Chondrocyte (in vitro differentiated cells): ENCODE data around the gene SGPL1. TPM values are rescaled to one million over a fixed set of nuclear protein-coding genes. Genes with fewer than 3 reads are reported as not detected.

Experiments used
- DNase-seq: peaks from one replicate; pipeline ENCODE4 v3.0.0; 2021; ENCODE audit warnings: mixed read lengths, low spot score
- H3K27ac Mint-ChIP-seq: one replicate; pipeline ENCODE4 v1.8.0; 2021; ENCODE audit warnings: mild to moderate bottlenecking, moderate library complexity, mixed read lengths; ENCODE audit not compliant: unreplicated experiment
- H3K27me3 Mint-ChIP-seq: 2 replicates; pipeline ENCODE4 v1.8.0; 2021; ENCODE audit warnings: low read depth, mixed read lengths
- H3K36me3 Mint-ChIP-seq: 2 replicates; pipeline ENCODE4 v1.8.0; 2021; ENCODE audit warnings: low read depth, mixed read lengths
- H3K4me1 Mint-ChIP-seq: 2 replicates; pipeline ENCODE4 v1.8.0; 2021; ENCODE audit warnings: low read depth, mild to moderate bottlenecking, mixed read lengths
- H3K4me3 Mint-ChIP-seq: one replicate; pipeline ENCODE4 v1.8.0; 2021; ENCODE audit warnings: mild to moderate bottlenecking, moderate library complexity, mixed read lengths; ENCODE audit not compliant: unreplicated experiment
- H3K9me3 Mint-ChIP-seq: 2 replicates; pipeline ENCODE4 v1.8.0; 2021; ENCODE audit warnings: low read depth, mixed read lengths
- CTCF ChIP-seq: fragments of 200-600 bp; sonication (generic); IDR thresholded peaks from 2 replicates; pipeline ENCODE4 v1.5.0; 2021; ENCODE audit warnings: antibody characterized with exemption, mild to moderate bottlenecking, moderate library complexity
- total RNA-seq: library from RNA; stranded (reverse); gene quantifications from 3 replicates; pipeline ENCODE4 v1.2.1, GENCODE V29; 2021

The SGPL1 gene
- total RNA-seq, 1 donor from 2014 or later, result 71.8 TPM

- Mint-ChIP-seq H3K4me1 (peaks cover 37% of the 10 kb centered on the region), H3K36me3 (peaks cover 18% of the 10 kb centered on the region), H3K4me3 (no peak overlapping the region), H3K9me3 (no peaks in the 10 kb centered on the region), H3K27me3 (no peaks in the 10 kb centered on the region), H3K27ac (peak overlapping the region; percentile 68)
- TF ChIP-seq CTCF, result no peak
- no peak for DNase-seq
Observed at GRCh38 chr10:70849582-70850016, 33.9 kb downstream of the SGPL1 start.

DNA sequence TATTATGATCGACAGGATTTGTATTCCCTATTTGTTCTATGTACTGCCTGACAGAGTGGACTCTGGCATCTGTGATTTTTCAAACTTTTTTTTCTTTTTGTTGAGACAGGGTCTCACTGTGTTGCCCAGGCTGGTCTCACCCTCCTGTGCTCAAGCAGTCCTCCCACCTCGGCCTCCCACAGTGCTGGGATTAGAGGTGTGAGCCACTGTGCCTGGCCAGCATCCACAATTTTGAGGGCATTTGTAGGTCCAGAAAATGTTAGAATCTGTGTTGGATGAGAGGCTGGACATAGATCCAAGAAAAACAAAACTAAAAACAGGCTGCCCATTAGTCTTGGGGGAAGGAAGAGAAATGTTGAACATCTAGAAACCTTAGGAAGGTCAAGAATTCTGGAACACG is 34.3 kb downstream of the SGPL1 start:
- Mint-ChIP-seq H3K9me3 (no peaks in the 10 kb centered on the region), H3K4me3 (no peak overlapping the region), H3K27ac (peak overlapping the region; percentile 68), H3K36me3 (peaks cover 19% of the 10 kb centered on the region), H3K27me3 (no peaks in the 10 kb centered on the region), H3K4me1 (peaks cover 37% of the 10 kb centered on the region)
- no peak for DNase-seq
- no peak for TF ChIP-seq CTCF

- H3K36me3 Mint-ChIP-seq, result peaks cover 16% of the 10 kb centered on the region
- H3K27ac Mint-ChIP-seq, result no peak overlapping the region
- no peak for DNase-seq
- H3K9me3 Mint-ChIP-seq, result no peaks in the 10 kb centered on the region
- peaks cover 32% of the 10 kb centered on the region for H3K4me1 Mint-ChIP-seq
- no peak overlapping the region for H3K4me3 Mint-ChIP-seq
- TF ChIP-seq CTCF, result no peak
- no peaks in the 10 kb centered on the region for H3K27me3 Mint-ChIP-seq
Observed at GRCh38 chr10:70851597-70852475, 36.1 kb downstream of the SGPL1 start.

DNA sequence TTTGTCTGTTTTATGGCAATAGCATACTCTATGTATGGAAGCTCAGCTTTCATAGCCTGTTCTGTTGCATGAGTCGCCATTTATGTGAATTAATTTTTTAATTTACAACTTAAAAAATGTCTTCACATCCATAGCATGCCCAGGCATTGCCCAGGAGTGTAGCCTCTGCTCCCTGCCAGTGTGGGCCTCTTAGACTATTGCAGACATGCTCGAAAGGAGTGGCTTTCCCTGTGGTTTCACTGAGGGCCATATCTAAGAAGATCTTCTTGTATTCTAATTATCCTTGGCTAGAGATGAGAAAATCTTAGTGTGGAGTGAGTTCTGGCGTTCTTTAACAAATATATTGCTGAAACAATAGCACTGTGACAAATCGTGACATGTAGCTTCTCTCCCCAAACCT is 37.3 kb downstream of the SGPL1 start:
- Mint-ChIP-seq H3K9me3 (no peaks in the 10 kb centered on the region), H3K27me3 (no peaks in the 10 kb centered on the region), H3K4me1 (peaks cover 23% of the 10 kb centered on the region), H3K36me3 (peaks cover 20% of the 10 kb centered on the region), H3K27ac (no peak overlapping the region), H3K4me3 (no peak overlapping the region)
- TF ChIP-seq CTCF, result no peak
- no peak for DNase-seq

DNA sequence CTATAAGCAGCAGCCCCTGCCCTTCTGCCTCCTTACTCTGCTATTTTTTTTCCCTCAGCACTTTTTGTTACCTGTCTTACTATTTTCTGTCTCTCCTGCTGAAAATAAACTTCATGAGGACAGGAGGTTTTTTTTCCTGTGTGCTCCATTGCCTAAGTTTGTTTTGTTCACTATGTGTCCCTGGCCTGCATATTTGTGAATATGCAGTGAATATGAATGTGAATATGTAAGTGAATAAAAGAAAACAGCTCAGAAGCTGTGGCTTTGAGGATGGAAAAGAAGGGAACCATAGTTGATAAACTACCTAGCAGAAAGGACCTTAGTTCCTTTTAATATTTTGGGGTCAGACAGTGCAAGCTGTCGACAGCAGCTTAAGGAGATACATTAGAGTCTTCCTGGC is 37.7 kb downstream of the SGPL1 start:
- H3K36me3 Mint-ChIP-seq, result peaks cover 21% of the 10 kb centered on the region
- no peak for DNase-seq
- no peak overlapping the region for H3K4me3 Mint-ChIP-seq
- no peak for TF ChIP-seq CTCF
- H3K4me1 Mint-ChIP-seq, result peaks cover 22% of the 10 kb centered on the region
- H3K27me3 Mint-ChIP-seq, result no peaks in the 10 kb centered on the region
- H3K27ac Mint-ChIP-seq, result no peak overlapping the region
- no peaks in the 10 kb centered on the region for H3K9me3 Mint-ChIP-seq
